C4-2B (cell line): ENCODE results near the gene RUNX3.

Source experiments
- CTCF ChIP-seq: fragments of 450-650 bp; conservative IDR thresholded peaks from 2 replicates; pipeline ENCODE4 v1.5.1; 2017; ENCODE audit warnings: mild to moderate bottlenecking
- ZFX ChIP-seq: fragments of 450-650 bp; IDR thresholded peaks from 2 replicates; pipeline ENCODE4 v1.6.1; 2017

DNA sequence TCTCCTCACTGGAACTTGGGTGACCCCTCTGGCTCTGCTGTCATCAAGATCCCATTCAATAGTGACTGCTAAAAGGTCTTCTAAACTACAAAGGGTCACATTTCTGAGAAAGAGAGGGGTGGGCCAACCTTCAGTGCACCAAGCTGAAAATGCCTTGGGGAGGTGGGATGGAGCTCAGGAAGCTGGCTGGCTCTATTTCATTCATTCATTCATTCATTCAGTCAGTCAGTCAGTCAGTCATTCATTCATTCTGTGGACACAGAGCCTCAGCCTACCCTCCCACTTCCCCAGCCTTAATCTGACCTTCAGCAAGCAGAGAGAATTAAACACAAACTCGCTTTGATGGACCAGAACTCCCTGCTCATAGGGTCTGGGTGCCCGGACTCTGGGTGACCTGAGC, 11.7 kb downstream of the RUNX3 start:
- TF ChIP-seq CTCF (no peak), ZFX (no peak)
